SK-N-SH (cell line): ENCODE data around the gene S100A6.

ENCODE experiments used
- FOSL2 ChIP-seq: IDR thresholded peaks from 2 replicates; pipeline ENCODE4 v1.4.0; 2012; ENCODE audit warnings: low read depth, mild to moderate bottlenecking, moderate library complexity, borderline replicate concordance
- GABPA ChIP-seq: IDR thresholded peaks from 2 replicates; pipeline ENCODE4 v1.4.0; 2012; ENCODE audit warnings: low read depth, mild to moderate bottlenecking
- POLR2AphosphoS5 ChIP-seq: IDR thresholded peaks from 2 replicates; pipeline ENCODE4 v1.6.1; 2012; ENCODE audit warnings: low read depth, low read length
- TF ChIP-seq, protein P1 (sequence below): fragments of 200-600 bp; sonication (generic); IDR thresholded peaks from 2 replicates; pipeline ENCODE4 v1.6.1; 2017; ENCODE audit warnings: antibody characterized with exemption, mild to moderate bottlenecking, moderate library complexity
- TF ChIP-seq, protein P2 (sequence below): IDR thresholded peaks from 2 replicates; pipeline ENCODE4 v1.4.0; 2012; ENCODE audit warnings: low read depth

- TF ChIP-seq, protein P1, sequence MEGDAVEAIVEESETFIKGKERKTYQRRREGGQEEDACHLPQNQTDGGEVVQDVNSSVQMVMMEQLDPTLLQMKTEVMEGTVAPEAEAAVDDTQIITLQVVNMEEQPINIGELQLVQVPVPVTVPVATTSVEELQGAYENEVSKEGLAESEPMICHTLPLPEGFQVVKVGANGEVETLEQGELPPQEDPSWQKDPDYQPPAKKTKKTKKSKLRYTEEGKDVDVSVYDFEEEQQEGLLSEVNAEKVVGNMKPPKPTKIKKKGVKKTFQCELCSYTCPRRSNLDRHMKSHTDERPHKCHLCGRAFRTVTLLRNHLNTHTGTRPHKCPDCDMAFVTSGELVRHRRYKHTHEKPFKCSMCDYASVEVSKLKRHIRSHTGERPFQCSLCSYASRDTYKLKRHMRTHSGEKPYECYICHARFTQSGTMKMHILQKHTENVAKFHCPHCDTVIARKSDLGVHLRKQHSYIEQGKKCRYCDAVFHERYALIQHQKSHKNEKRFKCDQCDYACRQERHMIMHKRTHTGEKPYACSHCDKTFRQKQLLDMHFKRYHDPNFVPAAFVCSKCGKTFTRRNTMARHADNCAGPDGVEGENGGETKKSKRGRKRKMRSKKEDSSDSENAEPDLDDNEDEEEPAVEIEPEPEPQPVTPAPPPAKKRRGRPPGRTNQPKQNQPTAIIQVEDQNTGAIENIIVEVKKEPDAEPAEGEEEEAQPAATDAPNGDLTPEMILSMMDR: no peak
- TF ChIP-seq POLR2AphosphoS5: no peak
- peak; percentile 90 for TF ChIP-seq FOSL2
- no peak for TF ChIP-seq GABPA
- TF ChIP-seq, protein P2, sequence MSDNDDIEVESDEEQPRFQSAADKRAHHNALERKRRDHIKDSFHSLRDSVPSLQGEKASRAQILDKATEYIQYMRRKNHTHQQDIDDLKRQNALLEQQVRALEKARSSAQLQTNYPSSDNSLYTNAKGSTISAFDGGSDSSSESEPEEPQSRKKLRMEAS: peak; percentile 87
Measured at GRCh38 chr1:153565529-153566374, 30.0 kb upstream of the S100A6 start, which contains the start of gene S100A2.
